Stomach smooth muscle (tissue), 2 donors: Measurements from ENCODE around the gene SLC25A12.
"Not testable (repeated sequence)": the region's sequence is repeated elsewhere in the genome, so short reads cannot be mapped to it uniquely, and the experiment has no call there.

Experiments used
- H3K27ac ChIP-seq: one replicate; pipeline ENCODE4 v1.7.0; 2013; ENCODE audit warnings: mild to moderate bottlenecking, low read length, inconsistent platforms
- H3K27me3 ChIP-seq, 2 donors: one replicate each; pipeline ENCODE4 v1.7.0; 2013; ENCODE audit warnings: low read length in 2 of 2; ENCODE audit not compliant: insufficient read depth in 2 of 2, control insufficient read depth in 1 of 2
- H3K36me3 ChIP-seq, 2 donors: one replicate each; pipeline ENCODE4 v1.7.0; 2013; ENCODE audit warnings: low read length in 2 of 2; ENCODE audit not compliant: control insufficient read depth in 2 of 2, insufficient read depth in 2 of 2
- H3K4me1 ChIP-seq: one replicate; pipeline ENCODE4 v1.7.0; 2013; ENCODE audit warnings: low read length; ENCODE audit not compliant: control insufficient read depth, insufficient read depth
- H3K4me3 ChIP-seq, 2 donors: one replicate each; pipeline ENCODE4 v1.7.0; 2013; ENCODE audit warnings: low read length in 2 of 2
- H3K9ac ChIP-seq, 2 donors: one replicate each; pipeline ENCODE4 v1.7.0; 2013; ENCODE audit warnings: low read length in 2 of 2, mild to moderate bottlenecking in 1 of 2
- H3K9me3 ChIP-seq, 2 donors: one replicate each; pipeline ENCODE4 v1.7.0; 2013; ENCODE audit warnings: low read length in 2 of 2; ENCODE audit not compliant: control insufficient read depth in 2 of 2
- donor health status: healthy.
- donor health status: Pancreatic carcinoma.

The SLC25A12 gene

GRCh38 chr2:171791361-171791760 is 102.7 kb downstream of the SLC25A12 start:
- Histone ChIP-seq H3K4me1 (no peaks in the 10 kb centered on the region), H3K36me3 (peaks cover 33 to 49% of the 10 kb centered on the region in 2 donors)

GRCh38 chr2:171789956-171790355 is 104.1 kb downstream of the SLC25A12 start:
- H3K27ac ChIP-seq = no peak overlapping the region
- no peaks in the 10 kb centered on the region for H3K9me3 ChIP-seq
- H3K36me3 ChIP-seq = peaks cover 38 to 57% of the 10 kb centered on the region in 2 donors
- H3K4me3 ChIP-seq = no peak overlapping the region
- H3K4me1 ChIP-seq = no peaks in the 10 kb centered on the region
- no peaks in the 10 kb centered on the region for H3K27me3 ChIP-seq
- H3K9ac ChIP-seq = no peak overlapping the region

More at GRCh38 chr2:171791361-171791760, 102.7 kb downstream of the SLC25A12 start:
- H3K9me3 ChIP-seq = no peaks in the 10 kb centered on the region
- no peak overlapping the region for H3K9ac ChIP-seq
- H3K4me3 ChIP-seq = no peak overlapping the region
- H3K27me3 ChIP-seq = no peaks in the 10 kb centered on the region
- no peak overlapping the region for H3K27ac ChIP-seq

- H3K9me3 ChIP-seq = no peaks in the 10 kb centered on the region
- no peaks in the 10 kb centered on the region for H3K27me3 ChIP-seq
- H3K4me1 ChIP-seq = no peaks in the 10 kb centered on the region
- no peak overlapping the region for H3K27ac ChIP-seq
- no peak overlapping the region for H3K9ac ChIP-seq
- H3K4me3 ChIP-seq = no peak overlapping the region
- peaks cover 45 to 59% of the 10 kb centered on the region in 2 donors for H3K36me3 ChIP-seq
These were observed 105.6 kb downstream of the SLC25A12 start for GRCh38 chr2:171788316-171788993.

- Histone ChIP-seq H3K36me3 (peaks cover 36 to 54% of the 10 kb centered on the region in 2 donors), H3K27ac (no peak overlapping the region), H3K9ac (no peak overlapping the region), H3K4me3 (no peak overlapping the region), H3K27me3 (no peaks in the 10 kb centered on the region), H3K4me1 (no peaks in the 10 kb centered on the region), H3K9me3 (no peaks in the 10 kb centered on the region)
These were observed 106.5 kb downstream of the SLC25A12 start for GRCh38 chr2:171787333-171788072.

GRCh38 chr2:171785450-171785849 is 108.6 kb downstream of the SLC25A12 start:
- peaks cover 30 to 49% of the 10 kb centered on the region in 2 donors for H3K36me3 ChIP-seq
- H3K4me1 ChIP-seq = no peaks in the 10 kb centered on the region
- no peaks in the 10 kb centered on the region for H3K9me3 ChIP-seq
- no peak overlapping the region for H3K4me3 ChIP-seq
- H3K27me3 ChIP-seq = no peaks in the 10 kb centered on the region
- no peak overlapping the region for H3K9ac ChIP-seq
- H3K27ac ChIP-seq = no peak overlapping the region

GRCh38 chr2:171778515-171778914 is 115.5 kb downstream of the SLC25A12 start:
- H3K9me3 ChIP-seq = no peaks in the 10 kb centered on the region
- no peak overlapping the region for H3K4me3 ChIP-seq
- no peaks in the 10 kb centered on the region for H3K27me3 ChIP-seq
- no peak overlapping the region for H3K9ac ChIP-seq
- peaks cover 5 to 9% of the 10 kb centered on the region in 2 donors for H3K36me3 ChIP-seq
- no peaks in the 10 kb centered on the region for H3K4me1 ChIP-seq
- no peak overlapping the region for H3K27ac ChIP-seq

- H3K4me1 ChIP-seq, H3K9ac ChIP-seq, H3K4me3 ChIP-seq, H3K9me3 ChIP-seq, H3K36me3 ChIP-seq, H3K27ac ChIP-seq, H3K27me3 ChIP-seq: not testable (repeated sequence)
These were observed 119.5 kb downstream of the SLC25A12 start for GRCh38 chr2:171774581-171774980.

GRCh38 chr2:171772373-171772772 is 121.7 kb downstream of the SLC25A12 start:
- H3K36me3 ChIP-seq = peaks cover 2% of the 10 kb centered on the region in 2 donors
- peaks cover 0 to 2% of the 10 kb centered on the region in 2 donors for H3K9me3 ChIP-seq
- no peak overlapping the region for H3K4me3 ChIP-seq
- no peak overlapping the region for H3K9ac ChIP-seq
- H3K27ac ChIP-seq = no peak overlapping the region
- H3K4me1 ChIP-seq = no peaks in the 10 kb centered on the region
- H3K27me3 ChIP-seq = no peaks in the 10 kb centered on the region

GRCh38 chr2:171771463-171771862 is 122.6 kb downstream of the SLC25A12 start:
- Histone ChIP-seq H3K27ac (no peak overlapping the region), H3K4me1 (no peaks in the 10 kb centered on the region), H3K27me3 (no peaks in the 10 kb centered on the region), H3K9ac (no peak overlapping the region), H3K9me3 (peaks cover 0 to 2% of the 10 kb centered on the region in 2 donors), H3K36me3 (peaks cover 2 to 6% of the 10 kb centered on the region in 2 donors), H3K4me3 (no peak overlapping the region)

GRCh38 chr2:171763602-171764001 is 130.4 kb downstream of the SLC25A12 start:
- Histone ChIP-seq H3K9ac (no peak overlapping the region), H3K27ac (no peak overlapping the region), H3K9me3 (no peaks in the 10 kb centered on the region), H3K4me3 (no peak overlapping the region), H3K4me1 (no peaks in the 10 kb centered on the region), H3K36me3 (peaks cover 19 to 30% of the 10 kb centered on the region in 2 donors), H3K27me3 (no peaks in the 10 kb centered on the region)
